Left hindlimb (tissue), 1 donor: ENCODE data around the gene C2CD2.

ENCODE experiments used
- DNase-seq: peaks from one replicate; pipeline ENCODE4 v3.0.0-alpha.2; 2018

The C2CD2 gene

DNA sequence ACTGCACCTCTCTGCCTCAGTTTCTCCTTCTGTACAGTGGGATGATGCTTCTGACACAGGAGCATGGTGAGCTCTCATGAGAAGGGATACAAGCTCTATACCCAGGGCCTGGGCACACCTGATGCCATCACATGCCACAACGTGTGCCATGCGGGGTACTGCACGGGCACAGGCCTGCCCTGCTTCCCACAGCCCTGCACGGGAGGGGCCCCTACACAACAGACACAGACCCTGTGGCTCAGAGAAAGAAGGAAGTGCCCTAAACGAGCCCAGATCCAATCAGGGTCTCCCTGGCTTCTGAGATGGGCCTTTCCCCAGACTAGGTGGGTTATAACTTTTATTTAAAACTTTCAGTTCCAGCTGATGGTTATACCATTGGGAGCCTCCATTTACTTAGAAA is 24.6 kb downstream of the C2CD2 start:
- no peak for DNase-seq

DNA sequence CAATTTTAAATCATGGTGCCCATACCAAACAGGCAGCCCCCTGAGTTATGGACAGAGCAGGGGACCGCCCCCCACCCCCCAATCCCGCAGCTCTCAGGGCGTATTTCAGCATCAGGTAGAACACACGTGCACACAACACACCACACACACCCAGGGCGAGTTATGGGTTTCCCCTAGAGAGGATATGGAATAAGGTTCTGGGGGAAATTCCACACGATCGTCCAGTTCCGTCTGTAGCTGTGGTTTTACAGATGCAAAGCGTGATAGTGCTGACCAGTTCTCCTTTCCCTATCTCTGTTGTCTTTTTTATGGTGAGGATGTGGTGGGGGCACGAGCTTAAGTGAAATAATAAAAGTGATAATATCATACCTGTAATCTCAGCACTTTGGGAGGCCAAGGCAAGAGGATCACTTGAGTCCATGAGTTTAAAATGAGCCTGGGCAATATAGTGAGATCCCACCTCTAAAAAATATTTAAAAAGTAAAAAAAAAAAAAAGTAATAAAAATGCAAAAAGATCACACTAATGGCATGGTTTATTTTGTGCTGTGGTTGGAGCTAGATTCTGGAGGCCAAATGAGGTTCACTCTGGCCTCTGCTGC is 25.1 kb downstream of the C2CD2 start:
- no peak for DNase-seq

DNA sequence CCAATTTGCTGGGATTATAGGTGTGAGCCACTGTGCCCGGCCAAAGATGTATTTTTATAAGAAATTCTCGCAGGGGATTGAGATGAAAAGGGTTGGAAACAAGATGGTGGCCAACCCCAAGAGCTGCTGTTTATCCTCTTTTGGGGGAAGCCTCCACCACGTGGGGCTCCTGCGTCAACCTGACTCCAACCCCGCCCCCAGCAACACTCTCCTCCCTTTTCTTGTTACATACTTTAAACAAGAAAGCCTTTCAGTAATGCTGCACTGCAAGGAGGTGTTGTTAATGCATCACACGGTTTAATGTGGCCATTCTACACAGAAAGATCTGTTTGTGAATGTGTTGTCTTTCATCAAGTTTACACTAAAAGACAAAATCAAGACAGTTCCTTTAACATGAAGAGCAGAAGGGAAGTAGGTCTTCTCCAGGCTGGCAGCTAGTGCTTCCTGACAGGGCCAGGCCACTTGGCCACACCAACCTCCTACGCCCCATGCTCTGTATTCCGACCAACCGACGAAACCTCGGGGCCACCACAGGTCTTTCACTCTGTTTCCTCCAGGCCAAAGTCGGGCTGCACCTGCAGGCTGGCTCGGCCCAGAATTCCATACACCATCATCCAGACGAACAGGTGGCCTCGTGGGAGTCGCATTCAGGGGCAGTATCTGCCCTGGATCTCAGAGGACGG is 25.9 kb downstream of the C2CD2 start:
- DNase-seq = no peak

DNA sequence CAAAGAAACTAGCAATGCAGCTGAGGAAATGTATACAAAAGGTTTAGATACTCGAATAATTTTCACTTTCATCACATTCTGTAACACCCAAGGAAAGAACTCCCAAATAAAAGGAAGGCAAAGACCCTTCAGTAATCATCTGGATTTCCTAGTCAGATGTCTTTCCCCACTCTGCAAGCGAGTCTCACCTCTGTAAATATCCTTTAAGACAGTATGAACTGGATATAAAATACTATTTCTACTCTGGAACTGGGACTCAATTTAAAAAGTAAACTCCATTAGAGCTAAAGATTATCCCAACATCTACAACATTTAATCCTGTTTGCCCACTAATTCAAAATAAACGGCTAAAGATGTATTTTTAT is 27.0 kb downstream of the C2CD2 start:
- no peak for DNase-seq

DNA sequence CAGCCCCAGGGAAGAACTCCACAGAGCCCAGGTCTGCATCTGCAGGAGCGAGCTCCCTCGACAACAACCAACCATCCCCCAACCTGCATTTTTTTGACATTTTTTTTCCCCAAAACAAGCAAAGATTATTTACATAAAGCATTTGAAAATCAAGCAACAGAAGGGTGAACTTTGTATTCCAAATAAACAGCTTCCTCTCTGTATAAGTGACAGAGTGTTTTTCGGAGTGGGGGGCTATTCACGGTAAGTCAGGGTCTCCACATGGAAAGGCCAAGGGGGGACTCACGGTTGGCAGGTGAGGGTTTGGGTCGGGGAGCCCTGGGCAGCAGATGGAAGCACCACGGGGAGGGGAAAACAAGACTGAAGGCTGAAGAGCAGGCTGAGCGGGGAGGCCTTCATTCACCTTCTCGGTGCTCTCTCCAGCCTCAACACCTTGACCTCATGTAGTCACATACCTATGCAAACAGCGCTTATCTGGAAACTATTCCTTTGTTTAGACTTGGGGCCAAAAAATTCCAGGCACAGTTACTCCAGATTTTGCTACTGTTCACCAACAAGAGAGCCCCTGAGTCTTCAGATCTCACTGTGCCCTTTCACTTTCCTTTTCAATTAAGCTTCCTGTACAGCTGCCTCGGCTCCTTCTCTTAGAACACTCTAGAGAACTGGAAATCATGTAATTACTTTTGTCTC is 27.6 kb downstream of the C2CD2 start:
- no peak for DNase-seq

DNA sequence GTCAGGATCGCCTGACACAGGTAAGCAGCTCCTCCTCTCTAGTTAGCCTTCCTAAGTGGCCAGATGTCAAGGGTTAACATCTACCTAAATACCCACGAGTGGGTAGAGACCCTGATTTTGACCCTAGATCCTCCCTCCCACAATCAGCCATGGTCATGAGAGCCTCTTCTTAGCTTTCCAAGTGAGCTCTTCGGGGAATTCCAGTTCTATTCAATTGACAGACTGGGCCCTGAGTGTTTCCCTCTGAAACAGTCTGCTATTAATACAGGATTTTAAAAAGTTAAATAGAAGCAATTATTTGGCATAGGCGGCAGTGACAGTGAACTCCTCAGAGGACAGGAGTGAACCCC is 28.1 kb downstream of the C2CD2 start:
- DNase-seq = no peak

DNA sequence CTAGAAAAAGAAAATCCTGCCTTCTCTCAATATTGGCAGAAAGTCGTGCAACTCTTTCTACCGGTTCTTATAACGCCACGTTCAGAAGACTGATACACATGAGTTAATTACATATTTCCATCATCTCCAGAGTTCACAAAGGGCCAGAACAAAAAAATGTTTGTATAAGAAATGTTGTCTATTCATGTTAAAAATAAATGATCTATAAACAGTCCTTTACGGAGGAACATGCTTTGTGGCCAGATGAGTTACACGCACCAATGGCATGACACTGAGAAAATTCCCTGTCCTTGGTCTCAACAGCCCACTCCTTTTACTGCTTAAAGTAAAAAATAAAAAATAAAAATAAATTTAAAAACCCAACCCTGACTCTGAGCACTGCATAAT is 29.5 kb downstream of the C2CD2 start:
- DNase-seq = no peak

DNA sequence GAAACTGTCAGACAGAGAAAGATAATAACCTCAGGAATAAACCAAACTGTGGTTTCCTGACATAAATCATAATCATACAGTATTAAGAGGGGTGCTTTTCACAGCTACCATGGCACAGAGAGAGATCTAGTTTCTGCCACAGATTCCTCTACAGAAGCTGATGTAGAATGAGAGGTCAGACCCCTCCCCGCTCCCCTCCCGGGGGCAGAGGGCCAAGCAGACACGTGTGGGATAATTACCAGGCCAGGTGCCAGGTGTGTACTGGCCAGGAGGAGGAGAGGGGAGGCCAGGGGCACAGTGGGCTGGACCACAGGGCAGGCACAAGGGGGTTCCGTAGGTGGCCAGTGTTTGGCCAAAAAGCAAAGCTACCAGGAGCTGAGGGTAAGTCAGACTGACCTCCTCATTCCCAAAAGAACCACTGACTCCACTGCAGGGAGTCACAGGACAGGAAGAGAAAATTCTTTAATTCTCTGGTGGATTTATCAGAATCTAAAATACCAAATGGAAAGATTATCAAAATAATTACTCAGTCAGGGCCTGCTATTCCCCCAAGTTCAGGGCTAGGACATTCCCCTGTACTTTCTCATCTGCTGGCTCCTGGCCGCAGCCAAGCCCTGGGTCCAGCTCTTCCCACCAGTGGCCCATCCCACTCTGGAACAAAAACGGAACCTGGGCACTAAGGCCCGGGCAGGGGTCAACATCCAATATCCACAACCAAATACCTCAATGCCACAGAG is 30.0 kb downstream of the C2CD2 start:
- DNase-seq = no peak

DNA sequence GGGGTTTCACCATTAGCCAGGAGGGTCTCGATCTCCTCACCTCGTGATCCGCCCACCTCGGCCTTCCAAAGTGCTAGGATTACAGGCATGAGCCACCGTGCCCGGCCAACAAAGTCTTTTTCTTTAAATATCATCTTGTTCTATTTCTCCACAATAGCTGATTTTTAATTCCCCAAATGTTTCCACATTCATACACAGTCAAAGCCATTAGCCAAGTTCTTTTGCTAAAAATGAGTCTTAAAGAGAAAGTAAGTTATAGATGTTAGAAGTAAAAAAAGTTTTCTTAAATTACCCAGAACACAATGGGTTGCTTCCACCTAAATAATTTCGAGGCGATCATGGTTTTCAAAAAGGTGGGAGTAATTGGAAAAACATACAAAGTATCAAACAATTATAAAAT is 30.6 kb downstream of the C2CD2 start:
- no peak for DNase-seq

DNA sequence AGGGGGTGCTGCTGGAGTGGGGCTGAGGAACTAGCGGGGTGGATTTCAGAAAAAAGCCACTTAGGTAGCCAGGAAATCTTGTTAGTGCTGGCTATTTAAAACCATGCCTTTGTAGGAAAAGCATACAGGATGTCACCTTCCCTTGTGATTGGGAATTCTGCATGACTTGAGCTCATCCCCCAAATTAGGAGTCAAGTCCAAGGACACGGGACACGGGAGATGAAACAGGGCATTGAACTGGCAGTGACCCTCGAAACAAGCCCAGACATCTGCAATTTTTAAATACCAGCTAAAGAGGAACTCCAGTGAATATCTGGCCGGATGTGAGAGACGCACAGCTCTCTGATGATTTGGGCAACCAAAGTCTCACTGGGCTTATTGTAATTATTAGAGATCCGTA is 32.8 kb downstream of the C2CD2 start:
- DNase-seq = no peak

DNA sequence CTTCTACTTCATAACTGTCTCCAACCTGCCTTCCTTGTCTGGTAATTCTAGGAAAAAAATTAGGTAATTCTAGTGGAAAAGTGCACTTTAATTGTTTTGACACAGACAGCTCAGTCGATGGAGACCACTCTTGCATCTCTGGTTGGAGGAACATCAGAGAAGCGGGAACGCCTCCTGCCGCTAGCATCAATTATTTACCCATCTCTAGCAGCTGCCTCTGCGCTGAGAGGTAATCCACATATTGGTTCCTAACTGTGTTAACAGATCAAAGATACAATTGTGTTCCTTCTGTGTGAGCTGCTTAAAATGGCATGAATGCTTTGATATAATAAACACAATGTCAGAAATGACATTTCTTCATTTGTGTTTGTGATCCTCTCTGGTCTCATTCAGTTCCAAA is 33.3 kb downstream of the C2CD2 start:
- no peak for DNase-seq

DNA sequence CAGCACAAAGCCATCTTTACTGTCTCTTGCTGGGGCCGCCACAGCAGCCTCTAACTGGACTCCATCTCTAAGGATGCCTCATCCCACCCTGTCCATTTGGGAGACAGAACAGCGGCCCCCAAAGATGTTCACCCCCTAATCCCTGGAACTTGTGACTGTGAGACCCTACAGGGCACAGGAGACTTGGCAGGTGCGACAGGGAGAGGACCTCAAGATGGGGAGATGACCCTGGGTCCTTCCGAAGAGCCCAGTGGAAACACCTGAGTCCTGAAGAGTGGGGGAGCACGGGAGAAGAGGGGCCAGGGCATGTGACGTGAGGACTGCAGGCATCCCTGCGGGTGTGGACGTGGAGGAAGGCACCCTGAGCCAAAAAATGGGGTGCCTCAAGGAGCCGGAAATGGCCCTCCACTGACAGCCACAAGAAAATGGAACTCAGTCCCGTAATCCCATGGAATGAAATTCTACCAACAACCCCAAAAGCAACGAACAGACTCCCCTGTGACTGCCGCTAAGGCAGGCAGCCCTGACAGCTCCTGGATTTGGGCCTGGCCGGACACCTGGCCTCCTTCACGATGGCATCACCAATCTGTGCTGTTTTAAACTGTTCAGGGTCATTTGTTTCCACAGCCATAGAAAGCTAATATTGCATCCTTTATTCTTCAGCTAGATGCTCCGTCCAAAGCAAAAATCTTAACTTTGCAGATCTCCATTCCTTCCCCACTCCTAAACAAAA is 34.0 kb downstream of the C2CD2 start:
- no peak for DNase-seq

DNA sequence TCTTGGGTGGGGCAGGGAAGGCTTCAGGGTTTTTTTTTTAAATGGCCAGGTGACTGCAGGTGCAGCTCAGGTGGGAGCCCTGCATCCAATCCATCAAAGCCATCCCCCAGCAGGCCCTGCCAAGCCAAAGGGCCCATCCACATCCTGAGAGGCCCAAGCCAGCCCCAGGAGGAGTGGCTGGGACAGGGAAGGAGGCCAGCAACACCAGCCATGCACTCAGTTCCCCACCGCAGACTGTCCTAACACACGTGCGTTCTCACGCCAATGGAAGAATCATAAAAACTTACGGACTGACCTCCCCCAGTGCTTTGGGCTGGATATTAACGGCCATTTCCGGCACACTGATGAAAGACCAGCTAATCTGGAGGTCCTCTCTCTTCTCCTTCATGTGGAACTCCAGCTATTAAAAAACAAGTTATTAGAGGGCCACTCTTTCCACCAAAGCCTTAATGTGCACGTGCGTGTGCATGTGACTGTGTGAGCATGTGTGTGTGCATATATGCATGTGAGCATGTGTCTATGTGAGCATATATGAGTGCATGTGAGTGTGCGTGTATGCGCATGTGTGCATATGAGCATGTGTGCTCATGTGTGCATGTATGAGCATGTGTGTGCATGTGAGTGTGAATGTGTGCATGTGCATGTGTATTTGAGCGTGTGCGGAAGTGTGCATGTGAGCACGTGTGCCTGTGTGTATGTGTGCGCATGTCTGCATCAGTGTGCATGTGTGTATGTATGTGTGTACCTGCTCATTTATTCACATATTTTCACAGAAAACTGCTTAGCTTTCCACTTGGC is 35.1 kb downstream of the C2CD2 start:
- DNase-seq = no peak

DNA sequence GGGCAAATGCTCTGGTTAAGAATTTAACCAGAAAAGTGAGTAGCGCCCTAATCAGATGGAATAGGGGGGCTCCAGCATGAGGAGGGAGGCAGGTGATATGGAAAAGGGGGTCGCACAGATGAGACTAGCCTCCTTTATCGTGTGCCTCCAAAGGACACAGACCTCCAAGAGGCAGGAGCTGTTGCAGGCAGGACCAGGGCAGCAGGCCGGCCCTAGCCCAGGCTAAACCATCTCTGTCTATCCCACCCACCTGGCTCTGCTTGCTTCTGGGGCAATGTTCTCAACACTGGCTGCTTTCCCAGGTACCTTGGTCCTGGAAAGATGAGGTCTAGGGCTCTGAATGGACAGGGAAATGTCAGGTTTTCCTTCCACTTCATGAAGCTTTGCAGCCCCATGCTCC is 36.3 kb downstream of the C2CD2 start:
- DNase-seq = no peak

DNA sequence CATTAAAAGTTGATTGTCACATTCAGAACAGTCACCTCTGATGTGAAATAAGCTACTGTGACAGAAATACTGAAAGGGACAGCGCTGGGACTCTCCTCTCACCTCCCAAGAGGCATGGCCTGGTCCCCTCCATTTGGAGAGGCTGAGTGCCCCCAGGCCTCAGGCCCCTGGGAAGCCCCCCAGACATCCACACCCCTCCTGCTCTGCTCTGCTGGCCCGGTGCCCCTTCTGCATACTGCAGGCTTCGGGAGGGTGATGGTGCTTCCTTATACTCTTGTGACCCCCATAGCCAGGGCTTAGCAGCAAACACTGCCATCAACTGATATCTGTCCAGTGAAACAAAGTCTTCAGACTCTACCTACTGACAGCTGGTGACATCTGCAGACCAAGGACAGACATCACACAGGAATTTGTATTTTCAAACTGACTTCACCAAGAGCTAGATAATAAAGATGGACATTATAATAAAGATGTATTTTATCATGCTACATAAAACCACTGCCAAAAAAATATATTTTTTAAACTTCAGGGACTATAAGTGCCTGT is 36.9 kb downstream of the C2CD2 start:
- DNase-seq = no peak

DNA sequence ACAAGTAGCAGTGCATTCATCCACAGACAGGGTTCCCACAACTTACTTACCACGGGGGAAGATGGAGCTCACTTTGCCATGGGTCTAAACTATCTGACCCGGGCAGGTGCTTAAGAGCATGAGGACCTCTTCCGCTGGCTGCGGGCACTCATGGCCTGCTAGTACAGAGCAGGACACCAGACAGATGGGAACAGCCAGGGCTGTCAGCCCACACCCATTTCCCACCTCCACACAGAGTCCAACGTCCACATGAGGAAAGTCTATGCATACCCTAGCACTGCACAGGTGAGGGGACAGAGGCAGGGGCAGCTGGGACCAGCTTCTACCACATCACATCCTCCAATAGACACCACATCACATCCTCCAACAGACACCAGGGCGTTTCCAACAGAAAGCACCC is 38.9 kb downstream of the C2CD2 start:
- no peak for DNase-seq

DNA sequence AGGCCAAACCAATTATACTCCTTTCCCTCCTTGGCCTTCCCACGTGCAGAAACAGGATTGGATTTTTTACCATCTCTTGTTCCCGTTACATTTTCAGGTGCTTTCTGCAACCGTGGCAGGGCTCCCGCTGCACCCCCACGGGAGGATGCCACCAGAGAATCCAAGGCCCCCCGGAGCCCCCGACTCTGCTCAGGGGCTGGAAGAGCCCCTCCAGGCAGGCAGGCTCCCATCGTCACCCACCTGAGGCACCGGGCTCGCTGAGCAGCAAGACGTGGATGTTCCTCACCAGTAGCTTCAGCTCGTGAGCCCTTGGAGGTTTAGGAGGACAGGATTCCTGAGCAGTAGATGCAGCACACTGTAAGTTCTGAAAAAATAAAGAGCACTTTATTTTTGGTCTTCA is 39.5 kb downstream of the C2CD2 start:
- no peak for DNase-seq

DNA sequence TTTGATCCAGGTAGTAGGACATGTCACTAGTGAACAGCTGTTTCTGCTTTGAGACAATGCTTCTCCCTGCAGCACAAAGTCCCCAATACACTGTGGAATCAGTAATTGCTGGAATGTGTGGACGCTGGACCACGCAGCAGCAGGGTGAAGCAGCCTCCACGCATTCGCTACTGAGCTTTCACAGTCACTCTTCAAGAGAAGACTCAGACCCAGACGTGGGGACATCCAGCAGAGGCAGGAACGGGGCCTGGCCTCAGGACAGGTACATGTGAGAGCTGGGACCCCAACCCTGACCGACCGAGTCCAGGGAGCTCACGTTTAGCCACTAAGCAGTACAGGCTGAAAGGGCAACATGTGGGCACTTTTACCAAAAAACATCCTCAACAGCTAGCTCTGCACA is 40.6 kb downstream of the C2CD2 start:
- DNase-seq = no peak

DNA sequence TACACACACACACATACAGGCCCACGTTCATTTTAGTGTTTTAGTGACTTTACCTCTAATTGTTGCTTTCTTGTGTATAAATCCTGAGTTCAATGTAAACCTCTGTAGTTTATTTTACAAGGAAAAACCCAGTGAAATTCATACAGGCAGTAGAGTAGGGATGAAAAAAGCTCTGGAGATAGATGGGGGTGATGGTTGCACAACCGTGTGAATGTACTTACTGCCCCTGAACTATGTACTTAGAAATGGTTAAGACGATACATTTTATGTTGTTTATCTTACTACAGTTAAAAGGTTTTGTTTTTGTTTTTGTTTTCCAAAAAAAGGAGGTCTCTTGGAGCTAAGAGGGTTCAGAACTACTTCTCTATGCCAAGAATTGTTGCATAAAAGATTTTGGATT is 45.0 kb downstream of the C2CD2 start:
- no peak for DNase-seq

DNA sequence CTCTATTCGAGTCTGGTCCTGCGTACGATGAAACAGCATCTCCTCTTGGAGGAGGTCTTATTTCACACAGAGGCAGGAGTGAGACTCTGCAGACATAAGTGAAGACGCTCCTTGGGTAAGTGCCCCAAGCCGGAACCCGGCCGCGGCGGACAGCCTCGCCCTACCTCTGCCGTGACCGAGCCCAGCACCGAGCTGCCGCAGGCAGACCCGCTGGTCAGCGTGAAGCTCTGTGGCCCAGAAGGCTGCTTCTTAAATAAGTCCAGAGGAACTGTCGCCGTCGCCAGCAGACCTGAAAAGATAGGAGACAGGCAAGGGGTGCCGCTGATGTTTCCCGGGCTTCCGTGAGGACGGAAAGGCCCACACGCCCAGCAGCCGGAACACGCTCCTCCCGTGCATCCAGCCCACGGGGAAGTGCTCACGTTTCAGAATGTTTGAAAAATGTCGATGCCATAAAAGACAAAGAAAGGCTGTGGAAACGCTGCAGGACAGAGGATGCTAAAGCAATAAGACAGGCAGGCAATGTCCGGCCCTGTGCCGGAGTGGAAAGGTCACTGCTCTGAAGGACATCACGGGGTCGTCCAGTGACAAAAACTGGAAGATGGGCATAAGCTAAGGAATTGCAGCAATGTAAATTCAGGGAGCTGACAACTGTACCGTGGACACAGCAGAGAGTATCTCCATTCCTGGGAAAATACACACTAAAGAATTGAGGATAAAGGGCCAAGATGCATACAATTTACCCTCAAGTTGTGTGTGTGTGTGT is 46.1 kb downstream of the C2CD2 start:
- DNase-seq = no peak

DNA sequence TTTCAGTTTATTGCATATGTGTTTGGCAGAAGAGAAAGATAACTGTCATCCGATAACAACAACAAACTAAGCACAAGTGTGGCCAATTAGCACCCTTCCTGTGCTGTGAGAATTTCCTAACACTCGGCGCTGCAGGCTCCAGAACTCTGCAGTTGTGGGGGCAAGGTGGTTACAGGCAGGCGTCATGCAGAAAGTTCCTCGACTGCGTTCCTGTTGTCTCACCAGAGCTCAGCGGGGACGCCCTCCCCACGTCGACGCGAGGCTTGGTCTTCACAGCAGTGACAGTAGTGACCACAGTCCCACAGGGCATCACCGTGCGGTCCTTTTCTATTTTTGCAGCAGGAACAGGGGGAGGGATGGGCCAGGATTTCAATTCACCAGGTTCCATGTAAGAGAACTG is 47.0 kb downstream of the C2CD2 start:
- no peak for DNase-seq
